Measurements from ENCODE around the gene RIOK3. TPM values are rescaled to one million over a fixed set of nuclear protein-coding genes. Genes with fewer than 3 reads are reported as not detected.
"Not testable (repeated sequence)": the region's sequence is repeated elsewhere in the genome, so short reads cannot be mapped to it uniquely, and the experiment has no call there.

Gene RIOK3
- total RNA-seq, 1 experiment from 2014 or later = 19.4 TPM

- CTCF ChIA-PET = interaction anchor here (0.7 to 3.0 kb wide), 4 partner anchors 9 to 502 kb away, joined by 3 to 34 read pairs (median 5); no protein-coding TSS in a partner anchor
- H3K36me3 Mint-ChIP-seq = peaks cover 10% of the 10 kb centered on the region
- TF ChIP-seq EMX1 (CRISPR knock-in tag; IDR thresholded peaks at IDR 0.05) (no peak), JAZF1 (CRISPR knock-in tag; IDR thresholded peaks at IDR 0.05) (no peak), NR3C1 (CRISPR knock-in tag; conservative IDR thresholded peaks at IDR 0.05; ENCODE audit: low read depth) (no peak)
These were observed 32.3 kb downstream of the RIOK3 start for GRCh38 chr18:23485386-23485785.

GRCh38 chr18:23487738-23488570 is 34.9 kb downstream of the RIOK3 start:
- ChIA-PET POLR2A (no interaction called here), CTCF (interaction anchor here (0.9 to 1.7 kb wide), 2 partner anchors 11 to 29 kb away, joined by 3 to 30 read pairs; no protein-coding TSS in a partner anchor)
- H3K4me1 Mint-ChIP-seq = peaks cover 17% of the 10 kb centered on the region

More at GRCh38 chr18:23485386-23485785, 32.3 kb downstream of the RIOK3 start:
- no peak overlapping the region for H3K4me3 Mint-ChIP-seq
- ATAC-seq (no peak), DNase-seq (ENCODE audit: low spot score) (no peak)
- POLR2A ChIA-PET = no interaction called here
- no peaks in the 10 kb centered on the region for H3K27me3 Mint-ChIP-seq (ENCODE audit: low read depth)
- peaks cover 18% of the 10 kb centered on the region for H3K4me1 Mint-ChIP-seq
- peaks cover 4% of the 10 kb centered on the region for H3K9me3 Mint-ChIP-seq
- peak overlapping the region; percentile 49; the same call in 1 of the 2 replicates for H3K27ac Mint-ChIP-seq

GRCh38 chr18:23489586-23489985 is 36.5 kb downstream of the RIOK3 start:
- Mint-ChIP-seq H3K4me1 (peaks cover 11% of the 10 kb centered on the region), H3K9me3 (peaks cover 12% of the 10 kb centered on the region)
- H3K36me3 Mint-ChIP-seq; H3K27ac Mint-ChIP-seq; ATAC-seq; H3K4me3 Mint-ChIP-seq; H3K27me3 Mint-ChIP-seq (ENCODE audit: low read depth); DNase-seq (ENCODE audit: low spot score); POLR2A ChIA-PET: not testable (repeated sequence)
- CTCF ChIA-PET = interaction anchor here (1.0 kb wide), 1 partner anchor 9 kb away, joined by 4 read pairs; no protein-coding TSS in a partner anchor

More at GRCh38 chr18:23487738-23488570, 34.9 kb downstream of the RIOK3 start:
- H3K27me3 Mint-ChIP-seq (ENCODE audit: low read depth) = no peaks in the 10 kb centered on the region
- DNase-seq (ENCODE audit: low spot score) (no peak), ATAC-seq (peak; percentile 43)
- H3K9me3 Mint-ChIP-seq = peaks cover 12% of the 10 kb centered on the region
- TF ChIP-seq ZNF219 (CRISPR knock-in tag; IDR thresholded peaks at IDR 0.05; ENCODE audit: borderline replicate concordance) (no peak), NR1H2 (CRISPR knock-in tag; IDR thresholded peaks at IDR 0.05) (no peak), GABPB1 (CRISPR knock-in tag; IDR thresholded peaks at IDR 0.05) (no peak), ZNF416 (CRISPR knock-in tag; IDR thresholded peaks at IDR 0.05) (no peak), CTCF (IDR thresholded peaks at IDR 0.05) (no peak), TP53 (CRISPR knock-in tag; IDR thresholded peaks at IDR 0.05) (no peak), STAT6 (CRISPR knock-in tag; conservative IDR thresholded peaks at IDR 0.05; ENCODE audit: low read depth) (no peak), NFATC4 (CRISPR knock-in tag; IDR thresholded peaks at IDR 0.05) (no peak), E2F5 (CRISPR knock-in tag; IDR thresholded peaks at IDR 0.05) (no peak), RELA (CRISPR knock-in tag; IDR thresholded peaks at IDR 0.05; ENCODE audit: borderline replicate concordance) (no peak), ZNF317 (CRISPR knock-in tag; IDR thresholded peaks at IDR 0.05; ENCODE audit: borderline replicate concordance, low read depth) (no peak), ATF2 (CRISPR knock-in tag; IDR thresholded peaks at IDR 0.05; ENCODE audit: borderline replicate concordance, low read depth) (no peak), ZBTB21 (CRISPR knock-in tag; IDR thresholded peaks at IDR 0.05; ENCODE audit: borderline replicate concordance) (no peak), ZNF121 (CRISPR knock-in tag; IDR thresholded peaks at IDR 0.05) (no peak), SMAD4 (CRISPR knock-in tag; IDR thresholded peaks at IDR 0.05) (no peak), TEAD4 (CRISPR knock-in tag; IDR thresholded peaks at IDR 0.05) (no peak), NFE2L1 (CRISPR knock-in tag; IDR thresholded peaks at IDR 0.05) (no peak), ZNF263 (CRISPR knock-in tag; IDR thresholded peaks at IDR 0.05; ENCODE audit: low read depth) (no peak), TCF7 (CRISPR knock-in tag; IDR thresholded peaks at IDR 0.05; ENCODE audit: low read depth) (no peak)
- no peaks in the 10 kb centered on the region for H3K36me3 Mint-ChIP-seq
- H3K27ac Mint-ChIP-seq = no peak overlapping the region
- H3K4me3 Mint-ChIP-seq = no peak overlapping the region
